ENCODE results near the gene KCNB1. TPM values are rescaled to one million over a fixed set of nuclear protein-coding genes. Genes with fewer than 3 reads are reported as not detected.

The KCNB1 gene
- total RNA-seq, 3 donors from 2014 or later = 3.9 to 21.8 (median 5.1) TPM

GRCh38 chr20:49360242-49360968, 122.1 kb downstream of the KCNB1 start:
- Histone ChIP-seq H3K27ac (no peak overlapping the region), H3K36me3 (no peaks in the 10 kb centered on the region), H3K9me3 (no peaks in the 10 kb centered on the region), H3K4me1 (no peaks in the 10 kb centered on the region), H3K4me3 (no peak overlapping the region), H3K27me3 (no peaks in the 10 kb centered on the region)
- no peak for DNase-seq (ENCODE audit: low spot score in 2 of 2)
- intact Hi-C loops (cut with DNase I; ENCODE audit: low total_unique reads) = no loop called here
- TF ChIP-seq POLR2A (IDR thresholded peaks at IDR 0.05) = no peak
- TF ChIP-seq, protein P1, sequence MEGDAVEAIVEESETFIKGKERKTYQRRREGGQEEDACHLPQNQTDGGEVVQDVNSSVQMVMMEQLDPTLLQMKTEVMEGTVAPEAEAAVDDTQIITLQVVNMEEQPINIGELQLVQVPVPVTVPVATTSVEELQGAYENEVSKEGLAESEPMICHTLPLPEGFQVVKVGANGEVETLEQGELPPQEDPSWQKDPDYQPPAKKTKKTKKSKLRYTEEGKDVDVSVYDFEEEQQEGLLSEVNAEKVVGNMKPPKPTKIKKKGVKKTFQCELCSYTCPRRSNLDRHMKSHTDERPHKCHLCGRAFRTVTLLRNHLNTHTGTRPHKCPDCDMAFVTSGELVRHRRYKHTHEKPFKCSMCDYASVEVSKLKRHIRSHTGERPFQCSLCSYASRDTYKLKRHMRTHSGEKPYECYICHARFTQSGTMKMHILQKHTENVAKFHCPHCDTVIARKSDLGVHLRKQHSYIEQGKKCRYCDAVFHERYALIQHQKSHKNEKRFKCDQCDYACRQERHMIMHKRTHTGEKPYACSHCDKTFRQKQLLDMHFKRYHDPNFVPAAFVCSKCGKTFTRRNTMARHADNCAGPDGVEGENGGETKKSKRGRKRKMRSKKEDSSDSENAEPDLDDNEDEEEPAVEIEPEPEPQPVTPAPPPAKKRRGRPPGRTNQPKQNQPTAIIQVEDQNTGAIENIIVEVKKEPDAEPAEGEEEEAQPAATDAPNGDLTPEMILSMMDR (IDR thresholded peaks at IDR 0.05) = no peak
- TF ChIP-seq POLR2AphosphoS5 (IDR thresholded peaks at IDR 0.05) = no peak

DNA sequence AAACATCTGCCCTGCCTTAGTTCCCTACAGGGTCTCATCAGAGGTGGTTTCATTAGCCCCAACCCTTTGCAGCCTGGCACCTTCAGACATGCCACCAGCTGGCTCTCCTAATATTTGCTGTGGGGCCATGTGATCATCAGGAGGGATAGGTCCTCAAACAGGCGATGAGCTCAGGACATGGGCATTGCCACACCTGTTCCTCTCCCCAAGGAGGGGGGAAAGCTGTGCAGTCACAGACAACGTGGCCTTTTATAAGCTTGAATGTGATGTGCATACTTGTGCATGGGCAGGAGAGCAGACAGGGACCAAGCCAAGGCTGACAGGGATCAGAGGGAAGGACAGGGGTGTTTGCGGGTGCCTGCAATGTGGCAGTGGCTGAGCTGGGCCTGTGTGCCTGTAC, 125.8 kb downstream of the KCNB1 start:
- Histone ChIP-seq H3K9me3 (no peaks in the 10 kb centered on the region), H3K27ac (no peak overlapping the region), H3K4me3 (no peak overlapping the region), H3K4me1 (no peaks in the 10 kb centered on the region), H3K27me3 (no peaks in the 10 kb centered on the region), H3K36me3 (no peaks in the 10 kb centered on the region)
- no peak for TF ChIP-seq POLR2AphosphoS5 (IDR thresholded peaks at IDR 0.05)
- no peak for DNase-seq (ENCODE audit: low spot score in 2 of 2)
- intact Hi-C loops (cut with DNase I; ENCODE audit: low total_unique reads) = no loop called here

- no peaks in the 10 kb centered on the region for H3K9me3 ChIP-seq
- no peaks in the 10 kb centered on the region for H3K4me1 ChIP-seq
- TF ChIP-seq, protein P1 (IDR thresholded peaks at IDR 0.05) = no peak
- TF ChIP-seq POLR2A (IDR thresholded peaks at IDR 0.05) = no peak
- no peak for TF ChIP-seq POLR2AphosphoS5 (IDR thresholded peaks at IDR 0.05)
- intact Hi-C loops (cut with DNase I; ENCODE audit: low total_unique reads) = no loop called here
- H3K36me3 ChIP-seq = no peaks in the 10 kb centered on the region
- no peak overlapping the region for H3K4me3 ChIP-seq
- H3K27me3 ChIP-seq = no peaks in the 10 kb centered on the region
- DNase-seq (ENCODE audit: low spot score in 2 of 2) = no peak
- H3K27ac ChIP-seq = no peak overlapping the region
Measured at GRCh38 chr20:49354673-49355072, 127.8 kb downstream of the KCNB1 start.

- Histone ChIP-seq H3K9me3 (no peaks in the 10 kb centered on the region), H3K27ac (no peak overlapping the region), H3K27me3 (no peaks in the 10 kb centered on the region), H3K4me3 (no peak overlapping the region), H3K36me3 (no peaks in the 10 kb centered on the region), H3K4me1 (no peaks in the 10 kb centered on the region)
- no peak for DNase-seq (ENCODE audit: low spot score in 2 of 2)
- intact Hi-C loops (cut with DNase I; ENCODE audit: low total_unique reads) = no loop called here
- TF ChIP-seq POLR2A (IDR thresholded peaks at IDR 0.05) (no peak), POLR2AphosphoS5 (IDR thresholded peaks at IDR 0.05) (no peak)
- TF ChIP-seq, protein P1 (IDR thresholded peaks at IDR 0.05) = no peak
Measured at GRCh38 chr20:49353348-49353747, 129.1 kb downstream of the KCNB1 start.

GRCh38 chr20:49352751-49353150, 129.7 kb downstream of the KCNB1 start:
- no peak overlapping the region for H3K27ac ChIP-seq
- intact Hi-C loops (cut with DNase I; ENCODE audit: low total_unique reads) = no loop called here

More at GRCh38 chr20:49352751-49353150, 129.7 kb downstream of the KCNB1 start:
- Histone ChIP-seq H3K4me3 (no peak overlapping the region), H3K9me3 (no peaks in the 10 kb centered on the region), H3K4me1 (no peaks in the 10 kb centered on the region), H3K36me3 (no peaks in the 10 kb centered on the region), H3K27me3 (no peaks in the 10 kb centered on the region)
- DNase-seq (ENCODE audit: low spot score in 2 of 2) = peak in 1 of 2 donors; percentile 35
- no peak for TF ChIP-seq POLR2A (IDR thresholded peaks at IDR 0.05)
- no peak for TF ChIP-seq POLR2AphosphoS5 (IDR thresholded peaks at IDR 0.05)
- TF ChIP-seq, protein P1 (IDR thresholded peaks at IDR 0.05) = no peak

Measured in breast epithelium (tissue), 4 donors.